Heart right ventricle (tissue), 16 donors: ENCODE data around the gene CHST3. TPM values are rescaled to one million over a fixed set of nuclear protein-coding genes. Genes with fewer than 3 reads are reported as not detected.

ENCODE experiments used
- ATAC-seq, 8 donors: fragments of 200-7000 bp; cut with Tn5 transposase; one replicate each; pipeline ENCODE4 v1.9.1; 2020; ENCODE audit warnings: mild to moderate bottlenecking in 8 of 8, moderate library complexity in 8 of 8, moderate number of reproducible peaks in 1 of 8
- DNase-seq, 2 donors: peaks; one replicate each; pipeline ENCODE4 v3.0.0-alpha.2; 2020
- H3K27ac ChIP-seq, 10 donors: fragments of 200-600 bp; sonication (generic) in 2 of 10; one replicate each; pipeline versions ENCODE4 v1.5.0 to v1.8.0; 2020 to 2022; ENCODE audit warnings: mild to moderate bottlenecking in 3 of 10
- H3K27me3 ChIP-seq, 7 donors: fragments of 200-600 bp; one replicate each; pipeline ENCODE4 v1.8.0; 2021 to 2022; ENCODE audit warnings: mild to moderate bottlenecking in 2 of 7
- H3K36me3 ChIP-seq, 9 donors: fragments of 200-600 bp; sonication (generic) in 1 of 9; one replicate each; pipeline versions ENCODE4 v1.5.0 to v1.8.0; 2020 to 2022; ENCODE audit warnings: mild to moderate bottlenecking in 2 of 9
- H3K4me1 ChIP-seq, 9 donors: fragments of 200-600 bp; sonication (generic) in 1 of 9; one replicate each; pipeline versions ENCODE4 v1.5.0 to v1.8.0; 2020 to 2022; ENCODE audit warnings: mild to moderate bottlenecking in 4 of 9
- H3K4me3 ChIP-seq, 10 donors: fragments of 200-600 bp; sonication (generic) in 2 of 10; one replicate each; pipeline versions ENCODE4 v1.5.0 to v1.8.0; 2020 to 2022; ENCODE audit warnings: mild to moderate bottlenecking in 7 of 10, moderate library complexity in 2 of 10
- H3K9me3 ChIP-seq, 11 donors: fragments of 200-600 bp in 10 of 11; sonication (generic) in 2 of 11; one replicate each; pipeline versions ENCODE4 v1.5.0 to v1.8.0; 2013 to 2022; ENCODE audit warnings: mild to moderate bottlenecking in 2 of 11, control low read depth in 1 of 11, moderate library complexity in 1 of 11
- WGBS, 2 donors: extraction: QIAGEN DNeasy Blood & Tissue Kit; methylation state at CpG; one replicate each; pipeline ENCODE4 v1.1.7; 2013; ENCODE audit warnings: inconsistent platforms in 1 of 2; 5-methylcytosine and 5-hydroxymethylcytosine counted together
- intact Hi-C, 10 donors: fragments of 100-400 bp; cut with DNase I; formaldehyde crosslinking; loops; one replicate each; pipeline versions ENCODE4 v1.11.1 to v1.14.2; 2022
- polyA plus RNA-seq, 2 donors: library from polyadenylated mRNA; stranded (reverse); fragments of 200-250 nt; gene quantifications; one replicate each; pipeline ENCODE4 v1.2.3, GENCODE V29; 2013
- total RNA-seq, 10 donors: library from RNA; stranded (reverse); fragmentation: NEBNext Ultra II Directional in 3 of 10; extraction: Animal tissue kit (Norgen Biotek cat#: 25700) in 3 of 10; gene quantifications; one replicate each; pipeline versions ENCODE4 v1.2.1 to v1.2.4, GENCODE V29; 2021 to 2023
- TF ChIP-seq, protein P1 (sequence below), 9 donors: fragments of 200-600 bp; sonication (generic) in 2 of 9; IDR thresholded peaks; one replicate each; pipeline versions ENCODE4 v1.5.0 to v1.8.0; 2021 to 2022; ENCODE audit warnings: antibody characterized with exemption in 9 of 9, mild to moderate bottlenecking in 5 of 9, moderate library complexity in 1 of 9
- donor health status: Arrhythmogenic right ventricular cardiomyopathy.
- donor health status: ischemic (EF 13 %, LVEDD 7.1; RV severe dilation, severe dysfunction).
- donor health status: healthy with polysubstance abuse.
- donor health status: DM: no; HTN: yes; CAD: no.
- donor health status: DM: no; HTN: no; CAD: no.
- donor health status: ischemic (EF 25% LVEDD 6.9; RV normal size, moderate dysfunction).
- donor health status: ischemic (EF 25% LVEDD 5.7; RV mildly dilated, moderate dysfunction).
- donor health status: healthy.
- donor health status: DM: yes; HTN: yes; CAD: no.
- donor health status: Ischemic cardiomyopathy.
- donor health status: ischemic (EF 35%, LVEDD 5.7; RV mildly dilated, moderate dysfunction).
- donor health status: nonischemic (EF 11% LVEDD 7.7; RV severe dilation, severe dysfunction).
- donor health status: DM: yes; HTN: yes; CAD: no.
- donor health status: PGD.
- donor health status: ischemic (EF 29% LVEDD 5.4; RV normal size, mild dysfunction).
- donor health status: nonischemic (EF 23%, LVEDD 6.1; RV moderate dilation, normal function).

CHST3 gene
- total and polyA plus RNA-seq, 12 donors: 6.3 to 28.7 (median 20.5) TPM

- no peaks in the 10 kb centered on the region for H3K27me3 ChIP-seq
- no peaks in the 10 kb centered on the region for H3K9me3 ChIP-seq
- WGBS, 2 donors: 92 to 94% methylated on average over 10 of the region's 10 CpGs
- DNase-seq: no peak
- intact Hi-C loops: loop anchor here in 2 of 10 donors (10.0 kb wide), 2 partner anchors 152 to 162 kb away; partner anchors contain the start of genes ANAPC16 (in 1 of the 2) and ASCC1 (in 1 of the 2)
- ATAC-seq: no peak
- H3K36me3 ChIP-seq: peaks cover 0 to 4% (median 0%) of the 10 kb centered on the region in 9 donors
- TF ChIP-seq, protein P1, sequence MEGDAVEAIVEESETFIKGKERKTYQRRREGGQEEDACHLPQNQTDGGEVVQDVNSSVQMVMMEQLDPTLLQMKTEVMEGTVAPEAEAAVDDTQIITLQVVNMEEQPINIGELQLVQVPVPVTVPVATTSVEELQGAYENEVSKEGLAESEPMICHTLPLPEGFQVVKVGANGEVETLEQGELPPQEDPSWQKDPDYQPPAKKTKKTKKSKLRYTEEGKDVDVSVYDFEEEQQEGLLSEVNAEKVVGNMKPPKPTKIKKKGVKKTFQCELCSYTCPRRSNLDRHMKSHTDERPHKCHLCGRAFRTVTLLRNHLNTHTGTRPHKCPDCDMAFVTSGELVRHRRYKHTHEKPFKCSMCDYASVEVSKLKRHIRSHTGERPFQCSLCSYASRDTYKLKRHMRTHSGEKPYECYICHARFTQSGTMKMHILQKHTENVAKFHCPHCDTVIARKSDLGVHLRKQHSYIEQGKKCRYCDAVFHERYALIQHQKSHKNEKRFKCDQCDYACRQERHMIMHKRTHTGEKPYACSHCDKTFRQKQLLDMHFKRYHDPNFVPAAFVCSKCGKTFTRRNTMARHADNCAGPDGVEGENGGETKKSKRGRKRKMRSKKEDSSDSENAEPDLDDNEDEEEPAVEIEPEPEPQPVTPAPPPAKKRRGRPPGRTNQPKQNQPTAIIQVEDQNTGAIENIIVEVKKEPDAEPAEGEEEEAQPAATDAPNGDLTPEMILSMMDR (IDR thresholded peaks at IDR 0.05): no peak
- no peak overlapping the region for H3K27ac ChIP-seq
- H3K4me1 ChIP-seq: peaks cover 2 to 36% (median 14%) of the 10 kb centered on the region in 9 donors
- H3K4me3 ChIP-seq: no peak overlapping the region
Measured at GRCh38 chr10:72062382-72062781, 98.2 kb downstream of the CHST3 start.

Other genes with a start within 250 kb of the CHST3 start
- under 1 TPM in 5 of 10 donors, not detected in 5; 0.05 to 0.16 (median 0.07) TPM for gene C10orf105, start 244.6 kb upstream of the CHST3 start, total RNA-seq
- under 1 TPM; 0.03 to 0.15 TPM for gene C10orf105, start 244.6 kb upstream of the CHST3 start, polyA plus RNA-seq
- 100 to 1,000 TPM in 1 of 10 donors, 10 to 100 TPM in 9; 36.6 to 112 (median 69.0) TPM for gene VSIR, start 190.9 kb upstream of the CHST3 start, total RNA-seq
- 100 to 1,000 TPM in 1 of 2 donors, 10 to 100 TPM in 1; 47.0 to 102 TPM for gene VSIR, start 190.9 kb upstream of the CHST3 start, polyA plus RNA-seq
- 1,000 to 10,000 TPM; 1,446 to 2,078 (median 1,666) TPM for gene PSAP, start 113.1 kb upstream of the CHST3 start, total RNA-seq
- 100 to 1,000 TPM; 443 to 780 TPM for gene PSAP, start 113.1 kb upstream of the CHST3 start, polyA plus RNA-seq
- 10 to 100 TPM in 2 of 10 donors, 1 to 10 TPM in 8; 3.5 to 12.8 (median 6.4) TPM for gene SPOCK2, start 124.2 kb downstream of the CHST3 start, total RNA-seq
- 10 to 100 TPM in 1 of 2 donors, 1 to 10 TPM in 1; 6.7 to 13.4 TPM for gene SPOCK2, start 124.2 kb downstream of the CHST3 start, polyA plus RNA-seq